GM12878 (cell line): ENCODE data around the gene KIFC3. TPM values are rescaled to one million over a fixed set of nuclear protein-coding genes. Genes with fewer than 3 reads are reported as not detected.
A peak's percentile ranks its signal among the peaks of the same experiment; 100 is the strongest.

Experiments used
- BACH1 ChIP-seq: fragments of 450-650 bp; IDR thresholded peaks from 2 replicates; pipeline ENCODE4 v1.6.1; 2017; ENCODE audit warnings: mild to moderate bottlenecking, borderline replicate concordance
- BRCA1 ChIP-seq: IDR thresholded peaks from 2 replicates; pipeline ENCODE4 v1.6.1; 2011; ENCODE audit warnings: low read depth, low read length, improper control_type of control experiment
- CHD2 ChIP-seq: IDR thresholded peaks from 2 replicates; pipeline ENCODE4 v1.6.1; 2011; ENCODE audit warnings: low read depth, low read length, improper control_type of control experiment, borderline replicate concordance
- CREM ChIP-seq: IDR thresholded peaks from 2 replicates; pipeline ENCODE4 v1.6.1; 2014; ENCODE audit warnings: antibody characterized with exemption, low read depth
- E2F8 ChIP-seq: fragments of 450-650 bp; IDR thresholded peaks from 2 replicates; pipeline ENCODE4 v1.6.1; 2018; ENCODE audit warnings: mild to moderate bottlenecking, low read depth, moderate library complexity; ENCODE audit not compliant: partially characterized antibody
- FOXM1 ChIP-seq: IDR thresholded peaks from 2 replicates; pipeline ENCODE4 v1.6.1; 2012; ENCODE audit warnings: low read depth, mild to moderate bottlenecking, inconsistent platforms, low read length, moderate library complexity
- HCFC1 ChIP-seq: fragments of 150-350 bp; IDR thresholded peaks from 2 replicates; pipeline ENCODE4 v1.6.1; 2014; ENCODE audit warnings: low read length
- IRF3 ChIP-seq: fragments of 450-650 bp; IDR thresholded peaks from 2 replicates; pipeline ENCODE4 v1.6.1; 2014; ENCODE audit warnings: mild to moderate bottlenecking
- JUNB ChIP-seq: IDR thresholded peaks from 2 replicates; pipeline ENCODE4 v1.6.1; 2016; ENCODE audit warnings: antibody characterized with exemption, mild to moderate bottlenecking
- JUND ChIP-seq: IDR thresholded peaks from 2 replicates; pipeline ENCODE4 v1.6.1; 2012; ENCODE audit warnings: low read depth, mild to moderate bottlenecking, low read length, improper control_type of control experiment, moderate library complexity
- KDM1A ChIP-seq: fragments of 200-600 bp; sonication (generic); IDR thresholded peaks from 2 replicates; pipeline ENCODE4 v1.6.1; 2016; ENCODE audit warnings: borderline replicate concordance
- KLF5 ChIP-seq: fragments of 450-650 bp; IDR thresholded peaks from 2 replicates; pipeline ENCODE4 v1.6.1; 2014; ENCODE audit warnings: mild to moderate bottlenecking; ENCODE audit not compliant: partially characterized antibody
- LARP7 ChIP-seq: fragments of 450-650 bp; IDR thresholded peaks from 2 replicates; pipeline ENCODE4 v1.6.1; 2017; ENCODE audit warnings: mild to moderate bottlenecking
- MTA2 ChIP-seq: fragments of 450-650 bp; IDR thresholded peaks from 2 replicates; pipeline ENCODE4 v1.6.1; 2016; ENCODE audit warnings: low read depth, mild to moderate bottlenecking, moderate library complexity
- PAX5 ChIP-seq: IDR thresholded peaks from 2 replicates; pipeline ENCODE4 v1.6.1; 2011; ENCODE audit warnings: low read depth, low read length, borderline replicate concordance
- RB1 ChIP-seq: fragments of 450-650 bp; formaldehyde crosslinking; IDR thresholded peaks from 2 replicates; pipeline ENCODE4 v1.6.1; 2017; ENCODE audit warnings: mild to moderate bottlenecking, borderline replicate concordance
- RUNX3 ChIP-seq: IDR thresholded peaks from 2 replicates; pipeline ENCODE4 v1.6.1; 2012; ENCODE audit warnings: low read length, inconsistent platforms
- SMARCA5 ChIP-seq: fragments of 450-650 bp; IDR thresholded peaks from 2 replicates; pipeline ENCODE4 v1.6.1; 2017; ENCODE audit warnings: mild to moderate bottlenecking
- SP1 ChIP-seq: IDR thresholded peaks from one replicate; pipeline ENCODE4 v1.6.1; 2011; ENCODE audit warnings: low read depth, low read length
- STAT1 ChIP-seq: fragments of 450-650 bp; conservative IDR thresholded peaks from 2 replicates; pipeline ENCODE4 v1.6.1; 2014; ENCODE audit warnings: antibody characterized with exemption, mild to moderate bottlenecking
- SUPT20H ChIP-seq: IDR thresholded peaks from 2 replicates; pipeline ENCODE4 v1.6.1; 2011; ENCODE audit warnings: low read depth, mild to moderate bottlenecking, low read length, moderate library complexity, borderline replicate concordance; ENCODE audit not compliant: control insufficient read depth
- TAF1 ChIP-seq: IDR thresholded peaks from 2 replicates; pipeline ENCODE4 v1.6.1; 2011; ENCODE audit warnings: mild to moderate bottlenecking, low read depth, low read length, borderline replicate concordance
- TARDBP ChIP-seq: IDR thresholded peaks from 2 replicates; pipeline ENCODE4 v1.6.1; 2016; ENCODE audit warnings: borderline replicate concordance
- ZBTB4 ChIP-seq: fragments of 450-650 bp; formaldehyde crosslinking; IDR thresholded peaks from 2 replicates; pipeline ENCODE4 v1.4.0; 2022; ENCODE audit warnings: mild to moderate bottlenecking, moderate library complexity
- ZZZ3 ChIP-seq: IDR thresholded peaks from 2 replicates; pipeline ENCODE4 v1.6.1; 2011; ENCODE audit warnings: low read depth; ENCODE audit not compliant: control insufficient read depth, insufficient read length
- polyA plus RNA-seq, 11 experiments: library from polyadenylated mRNA; depleted of rRNA in 4 of 11; unstranded in 6 of 11; stranded (reverse) in 5 of 11; fragments of >200 nt; fragmentation: Nextera tagmentation in 4 of 11; fragmentation: Illumina TruSeq in 1 of 11; extraction: Ambion mirVana in 4 of 11; extraction: Trizol in 1 of 11; gene quantifications; 1 replicate in 1 of 11; 2 replicates in 10 of 11; pipeline versions ENCODE4 v1.2.1 to v1.2.3, GENCODE V29; 2011 to 2016; ENCODE audit warnings: inconsistent platforms in 2 of 11, missing spikeins in 2 of 11, low read depth in 1 of 11
- total RNA-seq, 4 experiments: library from RNA; depleted of rRNA in 3 of 4; stranded (reverse); fragments of >200 nt in 3 of 4; fragmentation: Illumina TruSeq in 1 of 4; extraction: Trizol in 1 of 4; gene quantifications; 2 replicates each; pipeline versions ENCODE4 v1.2.1 to v1.2.3, GENCODE V29; 2013 to 2021

The KIFC3 gene
- total and polyA plus RNA-seq, 10 of the 15 experiments (the other 5 are each of a cell fraction or from before 2014, with no cell fraction given), result 0.22 to 1.3 (median 0.26) TPM; not detected in 3

- no peak for TF ChIP-seq ZBTB4 (CRISPR knock-in tag)
- TF ChIP-seq KDM1A, result no peak
- TF ChIP-seq KLF5, result peak; percentile 92
- peak; percentile 58; the same call in 1 of the 2 replicates for TF ChIP-seq BACH1
- TF ChIP-seq RUNX3, result peak; percentile 52; the same call in 1 of the 2 replicates
- TF ChIP-seq BRCA1, result no peak
- TF ChIP-seq TAF1, result peak; percentile 78; the same call in 1 of the 2 replicates
- 0 out of 2 replicates have a peak, but pooled peaks have one; percentile 33 for TF ChIP-seq LARP7
- no peak for TF ChIP-seq JUNB
- peak; percentile 76 for TF ChIP-seq E2F8
- peak; percentile 92 for TF ChIP-seq HCFC1
- no peak for TF ChIP-seq JUND
- TF ChIP-seq CHD2, result peak; percentile 97
- TF ChIP-seq PAX5, result 0 out of 2 replicates have a peak, but pooled peaks have one; percentile 9
- TF ChIP-seq TARDBP, result 0 out of 2 replicates have a peak, but pooled peaks have one; percentile 24
- TF ChIP-seq STAT1, result 0 out of 2 replicates have a peak, but pooled peaks have one; percentile 41
- peak; percentile 79; the same call in 1 of the 2 replicates for TF ChIP-seq CREM
- no peak for TF ChIP-seq ZZZ3
- peak; percentile 46; the same call in 1 of the 2 replicates for TF ChIP-seq MTA2
- no peak for TF ChIP-seq SUPT20H
- peak; percentile 97 for TF ChIP-seq IRF3
- peak; percentile 79 for TF ChIP-seq FOXM1
- 0 out of 2 replicates have a peak, but pooled peaks have one; percentile 14 for TF ChIP-seq SMARCA5
- peak; percentile 70; the same call in 1 of the 2 replicates for TF ChIP-seq RB1
- peak; percentile 93 for TF ChIP-seq SP1
Observed at GRCh38 chr16:57734925-57735754, 67.2 kb downstream of the KIFC3 start (continued).
